ENCODE measurements around the gene LONP2. TPM values are rescaled to one million over a fixed set of nuclear protein-coding genes. Genes with fewer than 3 reads are reported as not detected.

The LONP2 gene
- total and polyA plus RNA-seq, 9 of the 15 experiments (the other 6 are each of a cell fraction or from before 2014, with no cell fraction given), result 8.1 to 41.2 (median 25.6) TPM

GRCh38 chr16:48405907-48406306, 161.8 kb downstream of the LONP2 start:
- intact Hi-C loops (cut with micrococcal nuclease), result no loop called here
- Histone ChIP-seq H3K36me3 (ENCODE audit: control insufficient read depth, insufficient read depth, low read length) (no peaks in the 10 kb centered on the region), H2AFZ (ENCODE audit: low read depth, low read length) (no peak overlapping the region), H4K20me1 (replicated peaks; ENCODE audit: control insufficient read depth, insufficient read depth, low read length) (no peaks in the 10 kb centered on the region; the same call in 1 of the 2 replicates), H3K4me2 (ENCODE audit: insufficient read depth, low read length) (no peak overlapping the region), H3K79me2 (ENCODE audit: control insufficient read depth, insufficient read depth, low read length) (no peaks in the 10 kb centered on the region), H3K4me1 (replicated peaks in 1 of 2; ENCODE audit: control insufficient read depth in 2 of 2, insufficient read depth in 2 of 2, low read length in 2 of 2) (peaks cover 3 to 10% of the 10 kb centered on the region in 2 experiments; a peak in 3 of 5 replicates), H3K27ac (ENCODE audit: extremely low read depth, low read depth, low read length) (no peak overlapping the region), H3K4me3 (no peak overlapping the region), H3K9ac (ENCODE audit: insufficient read depth in 1 of 2, low read depth in 2 of 2, low read length in 2 of 2) (no peak overlapping the region), H3K9me3 (replicated peaks; ENCODE audit: control insufficient read depth, insufficient read depth, low read depth, low read length) (no peaks in the 10 kb centered on the region), H3K9me1 (ENCODE audit: control insufficient read depth, insufficient read depth, low read length) (no peaks in the 10 kb centered on the region), H3K27me3 (ENCODE audit: control insufficient read depth in 2 of 2, insufficient read depth in 2 of 2, low read length in 2 of 2) (no peaks in the 10 kb centered on the region; a peak in 2 of 5 replicates)
- no TSS peak for BruUV-seq (replicated peaks)
- POLR2A ChIA-PET, result no interaction called here
- ATAC-seq, result no peak
- DNase-seq (ENCODE audit: extremely low read depth in 1 of 4, low spot score in 3 of 4), result no peak
- CTCF ChIA-PET (ENCODE audit: low intra/inter-chr PET ratio), result no interaction called here
- in situ Hi-C loops (cut with MboI), result no loop called here
- 13% methylated on average over 4 of the region's 4 CpGs for WGBS (ENCODE audit: insufficient coverage, low coverage, missing lambda C conversion rate)
- no peak for FAIRE-seq
- TF ChIP-seq MYBL2 (IDR thresholded peaks at IDR 0.05; ENCODE audit: low read depth) (no peak), MYBL2 (CRISPR knock-in tag; IDR thresholded peaks at IDR 0.05; ENCODE audit: borderline replicate concordance) (no peak), HDAC8 (tag; IDR thresholded peaks at IDR 0.05) (no peak), ELF2 (CRISPR knock-in tag; IDR thresholded peaks at IDR 0.05) (no peak), DNMT1 (IDR thresholded peaks at IDR 0.05) (no peak), NR3C1 (CRISPR knock-in tag; IDR thresholded peaks at IDR 0.05) (no peak), ZNF277 (CRISPR knock-in tag; IDR thresholded peaks at IDR 0.05; ENCODE audit: borderline replicate concordance) (no peak), HNRNPUL1 (IDR thresholded peaks at IDR 0.05; ENCODE audit: low read length) (no peak), NCOA6 (IDR thresholded peaks at IDR 0.05) (no peak), ZNF384 (IDR thresholded peaks at IDR 0.05; ENCODE audit: low read depth, low read length) (no peak), NR2C1 (IDR thresholded peaks at IDR 0.05) (no peak), NR2C1 (tag; IDR thresholded peaks at IDR 0.05) (no peak), SOX6 (IDR thresholded peaks at IDR 0.05) (no peak), NCOA4 (IDR thresholded peaks at IDR 0.05; ENCODE audit: partially characterized antibody) (no peak), EHMT2 (IDR thresholded peaks at IDR 0.05) (no peak), BHLHE40 (IDR thresholded peaks at IDR 0.05; ENCODE audit: low read length) (no peak)

Other genes with a start within 250 kb of the LONP2 start
- gene ABCC12, start 88.3 kb upstream of the LONP2 start, total RNA-seq (2014; rRNA removed), result not detected in 2 replicates
- not detected in 2 replicates for gene ABCC12, start 88.3 kb upstream of the LONP2 start, total RNA-seq (2014; rRNA removed; fragmentation: Illumina TruSeq; extraction: Trizol)
- gene ABCC12, start 88.3 kb upstream of the LONP2 start, total RNA-seq (2015; rRNA removed; fragmentation: Illumina TruSeq; extraction: Trizol), result not detected in 2 replicates
- not detected in 2 replicates for gene ABCC12, start 88.3 kb upstream of the LONP2 start, total RNA-seq (2021)
- not detected in 2 replicates for gene ABCC12, start 88.3 kb upstream of the LONP2 start, polyA plus RNA-seq (2011; rRNA removed)
- not detected in 2 replicates for gene ABCC12, start 88.3 kb upstream of the LONP2 start, polyA plus RNA-seq (2014; fragmentation: Illumina TruSeq; extraction: Trizol)
- gene ABCC12, start 88.3 kb upstream of the LONP2 start, polyA plus RNA-seq (2014; fragmentation: Nextera tagmentation; extraction: Ambion mirVana), result not detected
- gene ABCC12, start 88.3 kb upstream of the LONP2 start, polyA plus RNA-seq (2014; rRNA removed), result not detected in 2 replicates
- gene ABCC11, start 3.2 kb downstream of the LONP2 start, total RNA-seq (2014; rRNA removed), result 0.14 TPM in 1 of 2 replicates, not detected in the other
- not detected in 2 replicates for gene ABCC11, start 3.2 kb downstream of the LONP2 start, total RNA-seq (2014; rRNA removed; fragmentation: Illumina TruSeq; extraction: Trizol)
- gene ABCC11, start 3.2 kb downstream of the LONP2 start, total RNA-seq (2015; rRNA removed; fragmentation: Illumina TruSeq; extraction: Trizol), result not detected in 2 replicates
- not detected in 2 replicates for gene ABCC11, start 3.2 kb downstream of the LONP2 start, total RNA-seq (2021)
- 0.04 and 0.22 TPM in 2 replicates for gene ABCC11, start 3.2 kb downstream of the LONP2 start, polyA plus RNA-seq (2011; rRNA removed)
- 0.04 and 0.29 TPM in 2 replicates for gene ABCC11, start 3.2 kb downstream of the LONP2 start, polyA plus RNA-seq (2014; fragmentation: Illumina TruSeq; extraction: Trizol)
- not detected for gene ABCC11, start 3.2 kb downstream of the LONP2 start, polyA plus RNA-seq (2014; fragmentation: Nextera tagmentation; extraction: Ambion mirVana)
- not detected in 2 replicates for gene ABCC11, start 3.2 kb downstream of the LONP2 start, polyA plus RNA-seq (2014; rRNA removed)
- gene SIAH1, start 141.1 kb downstream of the LONP2 start, total RNA-seq (2014; rRNA removed), result 10.9 and 11.2 TPM in 2 replicates
- gene SIAH1, start 141.1 kb downstream of the LONP2 start, total RNA-seq (2014; rRNA removed; fragmentation: Illumina TruSeq; extraction: Trizol), result 14.3 and 17.4 TPM in 2 replicates
- gene SIAH1, start 141.1 kb downstream of the LONP2 start, total RNA-seq (2015; rRNA removed; fragmentation: Illumina TruSeq; extraction: Trizol), result 12.5 and 12.7 TPM in 2 replicates
- gene SIAH1, start 141.1 kb downstream of the LONP2 start, total RNA-seq (2021), result 11.9 and 13.7 TPM in 2 replicates
- 11.7 and 13.0 TPM in 2 replicates for gene SIAH1, start 141.1 kb downstream of the LONP2 start, polyA plus RNA-seq (2011; rRNA removed)
- 13.1 and 13.5 TPM in 2 replicates for gene SIAH1, start 141.1 kb downstream of the LONP2 start, polyA plus RNA-seq (2014; fragmentation: Illumina TruSeq; extraction: Trizol)
- gene SIAH1, start 141.1 kb downstream of the LONP2 start, polyA plus RNA-seq (2014; fragmentation: Nextera tagmentation; extraction: Ambion mirVana), result 1 to 10 TPM; 4.1 to 6.5 TPM
- gene SIAH1, start 141.1 kb downstream of the LONP2 start, polyA plus RNA-seq (2014; rRNA removed), result 9.6 and 14.0 TPM in 2 replicates